ENCODE results near the gene SLC20A1. TPM values are rescaled to one million over a fixed set of nuclear protein-coding genes. Genes with fewer than 3 reads are reported as not detected.

SLC20A1 gene
- total RNA-seq, 1 donor from 2014 or later, result 101 TPM

GRCh38 chr2:112691881-112692281 lies 46.1 kb downstream of the SLC20A1 start:
- TF ChIP-seq CTCF (IDR thresholded peaks at IDR 0.05; ENCODE audit: insufficient read depth, low read length, poor library complexity, severe bottlenecking), result no peak
- no peak for DNase-seq (ENCODE audit: low read depth)
- H3K27me3 ChIP-seq (ENCODE audit: control insufficient read depth, insufficient read depth, low read length), result no peaks in the 10 kb centered on the region

GRCh38 chr2:112692495-112692911 lies 46.8 kb downstream of the SLC20A1 start:
- Histone ChIP-seq H3K27me3 (ENCODE audit: control insufficient read depth, insufficient read depth, low read length) (no peaks in the 10 kb centered on the region), H3K36me3 (ENCODE audit: control insufficient read depth, insufficient read depth, low read length) (no peaks in the 10 kb centered on the region), H3K4me3 (ENCODE audit: low read depth, low read length) (no peak overlapping the region)
- DNase-seq (ENCODE audit: low read depth), result peak; percentile 93
- no peak for TF ChIP-seq CTCF (IDR thresholded peaks at IDR 0.05; ENCODE audit: insufficient read depth, low read length, poor library complexity, severe bottlenecking)

More at GRCh38 chr2:112691881-112692281, 46.1 kb downstream of the SLC20A1 start:
- H3K36me3 ChIP-seq (ENCODE audit: control insufficient read depth, insufficient read depth, low read length), result no peaks in the 10 kb centered on the region
- no peak overlapping the region for H3K4me3 ChIP-seq (ENCODE audit: low read depth, low read length)

GRCh38 chr2:112692918-112693317 lies 47.2 kb downstream of the SLC20A1 start:
- no peak overlapping the region for H3K4me3 ChIP-seq (ENCODE audit: low read depth, low read length)
- no peaks in the 10 kb centered on the region for H3K27me3 ChIP-seq (ENCODE audit: control insufficient read depth, insufficient read depth, low read length)
- no peak for DNase-seq (ENCODE audit: low read depth)
- H3K36me3 ChIP-seq (ENCODE audit: control insufficient read depth, insufficient read depth, low read length), result no peaks in the 10 kb centered on the region
- TF ChIP-seq CTCF (IDR thresholded peaks at IDR 0.05; ENCODE audit: insufficient read depth, low read length, poor library complexity, severe bottlenecking), result no peak

DNA sequence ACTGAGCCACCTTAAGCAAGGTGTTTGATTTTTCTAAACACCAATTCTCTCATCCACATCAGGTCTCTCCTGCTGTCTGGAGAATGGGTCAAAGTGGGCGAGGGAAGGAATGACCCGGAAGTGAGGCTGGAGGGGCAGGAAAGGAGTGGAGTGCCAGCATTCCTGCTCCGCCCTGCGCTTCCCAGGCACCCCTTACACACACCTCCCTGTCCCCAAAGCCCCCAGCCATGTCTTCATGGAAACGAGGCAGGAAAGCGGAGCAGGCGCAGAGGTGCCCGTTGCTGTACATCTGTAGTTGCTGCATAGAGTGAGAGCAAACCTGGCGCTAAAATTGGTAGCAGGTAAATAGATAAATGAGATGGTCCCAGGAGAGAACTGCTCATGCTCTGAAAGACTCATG lies 47.9 kb downstream of the SLC20A1 start:
- H3K36me3 ChIP-seq (ENCODE audit: control insufficient read depth, insufficient read depth, low read length), result no peaks in the 10 kb centered on the region
- no peaks in the 10 kb centered on the region for H3K27me3 ChIP-seq (ENCODE audit: control insufficient read depth, insufficient read depth, low read length)
- no peak for DNase-seq (ENCODE audit: low read depth)
- no peak overlapping the region for H3K4me3 ChIP-seq (ENCODE audit: low read depth, low read length)
- TF ChIP-seq CTCF (IDR thresholded peaks at IDR 0.05; ENCODE audit: insufficient read depth, low read length, poor library complexity, severe bottlenecking), result no peak

DNA sequence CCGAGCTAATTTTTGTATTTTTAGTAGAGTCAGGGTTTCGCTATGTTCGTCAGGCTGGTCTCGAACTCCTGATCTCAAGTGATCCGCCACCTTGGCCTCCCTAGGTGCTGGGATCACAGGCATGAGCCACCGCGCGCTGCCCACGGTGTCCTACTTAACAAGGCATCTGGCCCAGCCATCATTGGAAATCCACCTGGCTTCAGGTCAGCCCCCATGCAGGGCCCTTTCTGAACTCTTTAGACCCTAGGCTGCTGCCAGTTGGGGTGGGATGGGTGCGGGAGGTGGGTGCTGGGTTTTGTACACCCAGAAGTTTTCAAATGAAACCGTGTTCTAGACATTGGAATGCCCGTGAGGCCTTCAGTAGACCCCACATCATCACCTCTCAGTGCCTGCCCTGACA lies 48.4 kb downstream of the SLC20A1 start:
- Histone ChIP-seq H3K4me3 (ENCODE audit: low read depth, low read length) (no peak overlapping the region), H3K36me3 (ENCODE audit: control insufficient read depth, insufficient read depth, low read length) (no peaks in the 10 kb centered on the region), H3K27me3 (ENCODE audit: control insufficient read depth, insufficient read depth, low read length) (no peaks in the 10 kb centered on the region)
- DNase-seq (ENCODE audit: low read depth), result no peak
- TF ChIP-seq CTCF (IDR thresholded peaks at IDR 0.05; ENCODE audit: insufficient read depth, low read length, poor library complexity, severe bottlenecking), result no peak

DNA sequence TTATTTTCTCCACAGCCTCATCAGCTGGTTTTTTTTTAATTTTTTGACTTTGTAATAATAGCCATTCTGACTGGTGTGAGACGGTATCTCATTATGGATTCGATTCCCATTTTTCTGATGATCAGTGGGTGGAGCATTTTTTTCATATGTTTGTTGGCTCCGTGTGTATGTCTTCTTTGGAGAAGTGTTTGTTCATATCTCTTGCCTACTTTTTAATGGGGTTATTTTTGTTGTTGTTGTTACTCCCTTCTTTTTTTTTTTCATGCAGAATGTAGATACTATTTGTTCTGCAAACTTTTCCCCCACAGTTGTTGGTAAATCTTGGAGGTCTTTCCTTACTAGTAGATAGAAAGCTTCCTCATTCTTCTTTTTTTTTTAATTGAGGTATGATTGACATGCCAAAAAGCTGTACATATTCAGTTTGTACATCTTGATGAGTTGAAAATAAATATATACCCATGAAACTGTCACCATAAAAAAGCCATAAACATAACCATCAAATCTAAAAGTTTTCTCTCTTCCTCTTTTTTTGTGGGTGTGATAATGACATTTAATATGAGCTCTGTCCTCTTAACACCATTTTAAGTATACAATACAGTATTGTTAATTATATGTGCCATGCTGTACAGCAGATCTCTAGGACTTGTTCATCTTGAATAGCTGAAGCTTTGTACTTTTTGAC lies 53.2 kb downstream of the SLC20A1 start:
- Histone ChIP-seq H3K27me3 (ENCODE audit: control insufficient read depth, insufficient read depth, low read length) (no peaks in the 10 kb centered on the region), H3K36me3 (ENCODE audit: control insufficient read depth, insufficient read depth, low read length) (no peaks in the 10 kb centered on the region), H3K4me3 (ENCODE audit: low read depth, low read length) (no peak overlapping the region)
- TF ChIP-seq CTCF (IDR thresholded peaks at IDR 0.05; ENCODE audit: insufficient read depth, low read length, poor library complexity, severe bottlenecking), result no peak
- no peak for DNase-seq (ENCODE audit: low read depth)

All from kidney epithelial cell (primary cell).